LNCaP clone FGC (cell line): Measurements from ENCODE around the gene UGP2.

Experiments used
- DNase-seq: peaks from one replicate; pipeline ENCODE4 v3.0.0-alpha.2; 2011; ENCODE audit warnings: low read depth
- H3K4me3 ChIP-seq: 2 replicates; pipeline ENCODE4 v1.5.1; 2011; ENCODE audit warnings: mild to moderate bottlenecking, low read depth, low read length, control low read depth
- TF ChIP-seq, protein P1 (sequence below): IDR thresholded peaks from 2 replicates; pipeline ENCODE4 v1.5.1; 2012; ENCODE audit warnings: mild to moderate bottlenecking; ENCODE audit not compliant: control insufficient read depth, insufficient read depth; ENCODE audit errors: extremely low read depth

Gene UGP2

DNA sequence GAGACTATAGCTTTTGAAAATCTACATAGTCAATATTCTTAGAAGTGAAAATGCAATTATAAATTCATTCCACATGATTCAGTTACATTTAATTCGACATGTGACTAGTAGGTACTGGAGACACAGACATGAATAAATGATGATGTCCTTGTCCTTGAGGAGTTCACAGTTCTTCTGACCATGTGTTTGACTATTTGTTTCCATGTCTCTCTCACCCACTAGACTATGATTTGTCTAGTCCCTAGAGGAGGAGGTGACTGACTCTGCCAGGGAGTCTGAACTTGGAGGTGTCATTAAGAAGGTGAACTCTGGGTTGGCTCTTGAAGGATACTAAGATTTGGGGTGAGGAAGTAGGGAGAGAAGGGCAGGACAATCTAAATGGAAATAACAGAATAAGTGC is 20.7 kb upstream of the UGP2 start:
- TF ChIP-seq, protein P1, sequence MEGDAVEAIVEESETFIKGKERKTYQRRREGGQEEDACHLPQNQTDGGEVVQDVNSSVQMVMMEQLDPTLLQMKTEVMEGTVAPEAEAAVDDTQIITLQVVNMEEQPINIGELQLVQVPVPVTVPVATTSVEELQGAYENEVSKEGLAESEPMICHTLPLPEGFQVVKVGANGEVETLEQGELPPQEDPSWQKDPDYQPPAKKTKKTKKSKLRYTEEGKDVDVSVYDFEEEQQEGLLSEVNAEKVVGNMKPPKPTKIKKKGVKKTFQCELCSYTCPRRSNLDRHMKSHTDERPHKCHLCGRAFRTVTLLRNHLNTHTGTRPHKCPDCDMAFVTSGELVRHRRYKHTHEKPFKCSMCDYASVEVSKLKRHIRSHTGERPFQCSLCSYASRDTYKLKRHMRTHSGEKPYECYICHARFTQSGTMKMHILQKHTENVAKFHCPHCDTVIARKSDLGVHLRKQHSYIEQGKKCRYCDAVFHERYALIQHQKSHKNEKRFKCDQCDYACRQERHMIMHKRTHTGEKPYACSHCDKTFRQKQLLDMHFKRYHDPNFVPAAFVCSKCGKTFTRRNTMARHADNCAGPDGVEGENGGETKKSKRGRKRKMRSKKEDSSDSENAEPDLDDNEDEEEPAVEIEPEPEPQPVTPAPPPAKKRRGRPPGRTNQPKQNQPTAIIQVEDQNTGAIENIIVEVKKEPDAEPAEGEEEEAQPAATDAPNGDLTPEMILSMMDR = no peak
- DNase-seq = no peak
- H3K4me3 ChIP-seq = no peak overlapping the region

DNA sequence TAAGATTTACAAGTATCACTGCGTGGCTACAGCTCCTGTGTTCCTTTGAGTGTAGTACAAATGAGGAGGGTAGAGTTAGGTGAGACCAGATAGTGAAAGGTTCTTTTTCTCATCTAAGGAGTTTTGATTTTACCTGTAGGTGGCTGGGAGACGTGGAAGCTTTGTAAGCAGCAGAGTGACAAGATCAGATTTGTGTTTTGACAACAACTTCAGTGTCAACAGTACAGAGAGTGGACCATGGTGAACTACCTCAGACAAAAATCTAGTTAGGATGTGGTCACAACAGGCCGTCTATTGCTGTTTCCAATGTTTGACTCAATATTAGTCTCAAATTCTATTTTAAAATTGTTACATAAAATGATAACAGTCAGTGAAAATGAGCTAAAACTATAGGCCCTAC is 20.3 kb upstream of the UGP2 start:
- DNase-seq = no peak
- TF ChIP-seq, protein P1 = no peak
- no peak overlapping the region for H3K4me3 ChIP-seq

DNA sequence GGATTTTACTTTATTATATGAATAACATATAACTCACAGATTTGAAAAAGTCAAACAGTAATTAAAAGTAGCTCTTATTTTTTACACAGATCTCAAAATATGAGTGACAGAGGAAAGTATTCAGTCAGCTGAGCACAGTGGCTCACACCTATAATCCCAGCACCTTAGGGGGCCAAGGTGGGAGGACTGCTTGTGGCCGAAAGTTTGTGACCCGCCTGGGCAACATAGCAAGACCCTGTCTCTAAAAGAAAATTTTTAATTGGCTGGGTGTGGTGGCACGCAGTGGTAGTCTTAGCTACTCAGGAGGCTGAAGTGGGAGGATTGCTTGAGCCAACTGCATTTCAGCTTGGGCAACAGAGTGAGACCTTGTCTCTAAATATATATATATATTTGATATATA is 19.2 kb upstream of the UGP2 start:
- DNase-seq = no peak
- no peak overlapping the region for H3K4me3 ChIP-seq
- TF ChIP-seq, protein P1 = no peak

DNA sequence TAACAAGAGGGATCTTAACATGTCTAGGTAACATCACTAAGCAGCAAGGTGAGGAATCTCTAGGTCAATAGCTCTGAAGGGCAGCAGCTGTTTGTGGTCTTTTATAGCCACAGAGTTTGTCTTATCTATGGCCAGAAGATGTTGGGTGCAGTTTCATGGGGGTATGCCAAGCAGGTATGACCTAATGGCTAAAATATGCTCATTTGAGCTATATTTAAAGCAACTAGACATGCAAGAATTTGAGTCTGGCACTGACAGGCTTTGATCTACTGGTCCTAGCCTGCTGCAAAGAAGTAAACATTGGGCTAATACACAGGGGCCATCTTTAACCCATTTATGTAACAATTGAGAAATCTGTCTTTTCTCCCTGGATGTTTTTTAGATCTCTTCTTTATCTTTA is 13.9 kb upstream of the UGP2 start:
- TF ChIP-seq, protein P1 = no peak
- no peak overlapping the region for H3K4me3 ChIP-seq
- DNase-seq = no peak

DNA sequence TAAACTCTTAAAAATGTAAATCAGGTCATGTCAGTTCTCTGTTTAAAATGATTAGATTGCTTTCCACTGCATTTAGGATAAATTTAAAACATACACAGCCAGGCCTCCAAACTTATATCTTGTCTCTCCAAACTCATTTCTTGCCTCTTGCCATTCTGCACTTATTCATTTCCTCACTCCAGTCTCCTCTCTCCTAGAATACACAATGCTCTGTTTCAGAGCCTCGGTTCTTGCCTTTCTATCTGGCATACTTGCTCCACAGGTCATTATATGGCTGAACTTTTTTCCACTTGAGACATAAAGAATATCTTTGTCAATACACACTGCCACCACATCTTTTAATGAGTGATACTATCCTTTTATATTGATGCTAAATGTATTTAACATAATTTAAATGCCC is 10.5 kb upstream of the UGP2 start:
- DNase-seq = no peak
- no peak overlapping the region for H3K4me3 ChIP-seq
- TF ChIP-seq, protein P1 = no peak

DNA sequence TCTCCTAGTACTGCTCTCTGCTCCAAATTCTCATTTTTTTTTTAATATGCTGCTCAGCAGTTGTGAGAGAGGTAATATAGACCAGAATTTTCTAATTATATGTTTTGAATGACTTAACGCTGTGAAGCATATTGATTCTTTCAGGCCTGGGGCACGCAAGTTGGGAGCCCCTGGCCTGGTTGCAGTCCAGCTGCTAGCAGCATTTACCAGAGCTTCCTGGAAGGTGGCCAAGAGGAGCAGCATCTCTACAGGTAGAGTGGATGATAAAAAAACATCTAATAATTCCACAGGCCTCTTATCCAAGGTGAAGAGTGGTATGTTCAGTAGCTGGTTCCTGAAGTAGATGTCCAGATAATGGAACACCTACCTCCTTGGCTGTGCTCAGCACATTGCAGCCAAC is 7.3 kb upstream of the UGP2 start:
- no peak overlapping the region for H3K4me3 ChIP-seq
- DNase-seq = no peak
- TF ChIP-seq, protein P1 = no peak

DNA sequence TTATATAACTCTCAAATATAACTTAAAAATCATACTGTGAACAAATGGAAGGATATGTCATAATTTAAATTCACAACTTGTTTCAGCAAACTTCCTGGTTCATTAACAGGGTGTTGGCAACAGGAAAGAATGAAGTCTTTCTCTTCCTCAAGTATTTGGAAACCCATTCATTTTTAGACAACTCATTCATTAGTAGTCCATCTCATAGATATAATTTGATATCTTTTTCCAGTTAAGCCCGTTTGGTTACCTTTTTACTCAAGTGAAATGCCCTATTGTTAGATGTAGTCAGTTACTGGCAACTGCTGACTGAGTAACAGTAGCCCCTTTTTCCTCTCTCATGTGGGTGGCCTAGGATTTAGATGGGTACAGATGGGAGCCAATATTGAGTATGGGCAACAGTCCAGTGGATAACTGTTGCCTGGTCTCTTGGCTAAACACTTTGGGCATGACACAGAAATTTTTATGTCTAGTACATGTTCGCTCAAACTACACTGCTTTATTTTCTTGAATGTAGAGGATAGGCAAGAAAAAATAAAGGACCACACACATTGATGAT is 4.6 kb upstream of the UGP2 start:
- TF ChIP-seq, protein P1 = no peak
- DNase-seq = no peak
- H3K4me3 ChIP-seq = no peak overlapping the region
